ENCODE results near the gene SPANXN4.

- TF ChIP-seq CTCF (IDR thresholded peaks at IDR 0.05) (no peak), POLR2A (IDR thresholded peaks at IDR 0.05) (no peak)
Observed at GRCh38 chrX:143081231-143081630, 55.5 kb downstream of the SPANXN4 start.
